Peyer's patch (tissue), 4 donors: ENCODE results near the gene TUBB8. TPM values are rescaled to one million over a fixed set of nuclear protein-coding genes. Genes with fewer than 3 reads are reported as not detected.

Experiments
- DNase-seq, 3 donors: peaks; one replicate each; pipeline ENCODE4 v3.0.0-alpha.2; 2017 to 2019
- H3K27ac ChIP-seq, 4 donors: fragments of 200-600 bp; sonication (generic); one replicate each; pipeline ENCODE4 v1.5.1; 2016 to 2019
- H3K27me3 ChIP-seq, 2 donors: fragments of 200-600 bp; sonication (generic); one replicate each; pipeline ENCODE4 v1.5.1; 2019
- H3K36me3 ChIP-seq, 3 donors: fragments of 200-600 bp; sonication (generic); one replicate each; pipeline ENCODE4 v1.5.1; 2016 to 2019
- H3K4me1 ChIP-seq, 4 donors: fragments of 200-600 bp; sonication (generic); one replicate each; pipeline ENCODE4 v1.5.1; 2016 to 2019
- H3K4me3 ChIP-seq, 4 donors: fragments of 200-600 bp; sonication (generic); 1 replicate in 3 of 4; 2 replicates in 1 of 4; pipeline ENCODE4 v1.5.1; 2016 to 2019; ENCODE audit warnings: mild to moderate bottlenecking in 1 of 4
- H3K9me3 ChIP-seq, 4 donors: fragments of 200-600 bp; sonication (generic); one replicate each; pipeline ENCODE4 v1.5.1; 2016 to 2019; ENCODE audit warnings: mild to moderate bottlenecking in 1 of 4
- POLR2A ChIP-seq, 2 donors: fragments of 450-650 bp; IDR thresholded peaks; one replicate each; pipeline ENCODE4 v1.5.1; 2017; ENCODE audit warnings: antibody characterized with exemption in 2 of 2, mild to moderate bottlenecking in 2 of 2, moderate library complexity in 2 of 2
- total RNA-seq, 4 donors: library from RNA; depleted of rRNA; stranded (reverse); fragments of >200 nt; gene quantifications; one replicate each; pipeline ENCODE4 v1.1.0, GENCODE V29; 2016
- TF ChIP-seq, protein P1 (sequence below), 6 experiments: fragments of 450-650 bp in 4 of 6; fragments of 200-600 bp in 2 of 6; sonication (generic) in 1 of 6; IDR thresholded peaks; one replicate each; pipeline ENCODE4 v1.5.1; 2017 to 2019; ENCODE audit warnings: antibody characterized with exemption in 6 of 6, mild to moderate bottlenecking in 3 of 6, moderate library complexity in 1 of 6

TUBB8 gene
- total RNA-seq, 4 donors from 2014 or later: not detected

DNA sequence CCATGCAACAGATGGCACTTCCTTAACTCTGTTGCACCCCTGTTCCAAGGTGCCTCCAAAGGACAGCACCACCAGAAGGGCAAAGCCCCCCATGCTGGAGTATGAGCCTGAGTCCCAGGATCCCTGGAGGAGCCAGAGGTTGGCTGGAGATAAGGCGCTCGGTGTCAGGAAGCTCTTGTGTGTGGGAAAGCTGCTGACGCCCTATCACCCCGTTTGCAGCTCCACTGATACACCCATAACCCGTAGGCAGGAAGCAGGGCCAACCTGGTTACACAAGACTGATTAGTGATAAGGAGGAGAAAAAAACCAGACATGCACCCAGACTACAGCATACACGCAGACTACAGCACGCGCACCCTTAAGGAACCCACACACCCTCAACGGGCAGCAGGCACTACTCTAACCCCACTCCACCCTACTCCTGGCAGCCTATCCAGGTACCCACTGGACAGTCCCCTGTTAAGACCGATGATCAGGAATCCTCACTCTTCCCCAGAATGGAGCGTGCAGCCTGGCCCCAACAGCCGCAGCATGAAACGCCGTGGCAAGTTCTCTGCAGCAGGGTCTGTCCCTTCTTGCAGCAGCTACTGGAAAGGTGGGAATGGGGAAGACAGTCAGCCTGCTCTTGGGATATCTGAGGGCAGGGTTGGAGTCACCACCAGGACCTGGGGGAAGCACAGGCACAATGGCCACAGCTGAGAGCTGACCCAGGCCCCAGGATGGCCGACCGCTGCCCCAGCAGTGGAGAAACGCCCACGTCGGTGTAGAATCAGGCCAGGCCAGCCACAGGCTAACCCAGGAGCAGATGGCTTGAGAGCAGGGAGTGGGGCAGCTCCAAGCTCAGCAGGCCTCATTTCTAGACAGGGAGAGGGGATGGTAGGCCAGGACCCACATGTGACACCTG lies 38.3 kb upstream of the TUBB8 start:
- no peak overlapping the region for H3K4me3 ChIP-seq
- no peaks in the 10 kb centered on the region for H3K4me1 ChIP-seq
- H3K27me3 ChIP-seq: no peaks in the 10 kb centered on the region
- no peak overlapping the region for H3K27ac ChIP-seq
- no peaks in the 10 kb centered on the region for H3K36me3 ChIP-seq
- DNase-seq: no peak
- no peak for TF ChIP-seq POLR2A (IDR thresholded peaks at IDR 0.05)
- TF ChIP-seq, protein P1, sequence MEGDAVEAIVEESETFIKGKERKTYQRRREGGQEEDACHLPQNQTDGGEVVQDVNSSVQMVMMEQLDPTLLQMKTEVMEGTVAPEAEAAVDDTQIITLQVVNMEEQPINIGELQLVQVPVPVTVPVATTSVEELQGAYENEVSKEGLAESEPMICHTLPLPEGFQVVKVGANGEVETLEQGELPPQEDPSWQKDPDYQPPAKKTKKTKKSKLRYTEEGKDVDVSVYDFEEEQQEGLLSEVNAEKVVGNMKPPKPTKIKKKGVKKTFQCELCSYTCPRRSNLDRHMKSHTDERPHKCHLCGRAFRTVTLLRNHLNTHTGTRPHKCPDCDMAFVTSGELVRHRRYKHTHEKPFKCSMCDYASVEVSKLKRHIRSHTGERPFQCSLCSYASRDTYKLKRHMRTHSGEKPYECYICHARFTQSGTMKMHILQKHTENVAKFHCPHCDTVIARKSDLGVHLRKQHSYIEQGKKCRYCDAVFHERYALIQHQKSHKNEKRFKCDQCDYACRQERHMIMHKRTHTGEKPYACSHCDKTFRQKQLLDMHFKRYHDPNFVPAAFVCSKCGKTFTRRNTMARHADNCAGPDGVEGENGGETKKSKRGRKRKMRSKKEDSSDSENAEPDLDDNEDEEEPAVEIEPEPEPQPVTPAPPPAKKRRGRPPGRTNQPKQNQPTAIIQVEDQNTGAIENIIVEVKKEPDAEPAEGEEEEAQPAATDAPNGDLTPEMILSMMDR (IDR thresholded peaks at IDR 0.05): no peak
- H3K9me3 ChIP-seq: no peaks in the 10 kb centered on the region

DNA sequence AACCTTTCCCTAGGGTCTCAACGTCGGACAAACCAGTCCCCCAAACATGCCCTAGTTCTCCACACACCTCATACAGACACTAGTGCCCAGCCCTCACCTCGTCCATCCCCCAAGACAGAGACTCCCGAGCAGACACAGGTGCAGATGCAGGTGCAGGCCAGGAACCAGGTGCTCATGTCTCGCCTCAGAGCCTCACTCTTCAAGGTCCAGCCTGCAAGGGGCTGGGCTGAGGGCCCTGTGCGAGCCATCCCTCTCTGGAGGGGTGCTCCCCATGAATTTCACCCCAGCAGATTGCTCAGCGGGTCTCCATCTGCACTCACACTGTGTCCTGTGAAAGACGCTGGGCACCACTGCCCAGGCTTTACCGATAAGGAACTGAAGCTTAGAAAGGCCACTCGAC lies 36.9 kb upstream of the TUBB8 start:
- no peak overlapping the region for H3K27ac ChIP-seq
- H3K9me3 ChIP-seq: no peaks in the 10 kb centered on the region
- no peak overlapping the region for H3K4me3 ChIP-seq
- no peaks in the 10 kb centered on the region for H3K36me3 ChIP-seq
- DNase-seq: no peak
- no peak for TF ChIP-seq POLR2A (IDR thresholded peaks at IDR 0.05)
- TF ChIP-seq, protein P1 (IDR thresholded peaks at IDR 0.05): no peak
- no peaks in the 10 kb centered on the region for H3K27me3 ChIP-seq
- no peaks in the 10 kb centered on the region for H3K4me1 ChIP-seq

DNA sequence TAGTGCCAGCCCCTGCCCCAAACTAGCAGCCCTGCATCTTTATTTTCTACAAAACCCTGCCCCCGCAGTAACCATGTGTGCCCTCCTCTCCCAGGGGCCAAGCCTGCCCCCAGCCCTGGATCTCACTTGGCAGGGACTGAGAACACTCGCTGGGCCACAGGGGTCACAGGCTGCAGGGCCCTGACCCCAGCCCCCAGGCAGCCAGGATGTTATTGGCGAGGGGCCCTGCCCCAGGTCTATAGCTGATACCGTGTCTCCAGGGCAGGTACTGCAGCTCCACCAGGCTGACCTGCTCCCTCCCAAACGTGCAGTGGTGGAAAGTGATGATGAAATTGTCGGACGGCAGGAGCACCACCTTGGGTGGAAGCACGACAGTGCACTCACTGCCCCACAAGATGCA lies 35.9 kb upstream of the TUBB8 start:
- TF ChIP-seq, protein P1 (IDR thresholded peaks at IDR 0.05): no peak
- no peak for TF ChIP-seq POLR2A (IDR thresholded peaks at IDR 0.05)
- no peaks in the 10 kb centered on the region for H3K4me1 ChIP-seq
- no peaks in the 10 kb centered on the region for H3K27me3 ChIP-seq
- DNase-seq: no peak
- H3K36me3 ChIP-seq: no peaks in the 10 kb centered on the region
- H3K9me3 ChIP-seq: no peaks in the 10 kb centered on the region
- H3K27ac ChIP-seq: no peak overlapping the region
- no peak overlapping the region for H3K4me3 ChIP-seq

- no peaks in the 10 kb centered on the region for H3K36me3 ChIP-seq
- no peak for DNase-seq
- no peaks in the 10 kb centered on the region for H3K9me3 ChIP-seq
- H3K4me1 ChIP-seq: no peaks in the 10 kb centered on the region
- no peaks in the 10 kb centered on the region for H3K27me3 ChIP-seq
- no peak overlapping the region for H3K27ac ChIP-seq
- no peak overlapping the region for H3K4me3 ChIP-seq
- TF ChIP-seq POLR2A (IDR thresholded peaks at IDR 0.05): no peak
- TF ChIP-seq, protein P1 (IDR thresholded peaks at IDR 0.05): no peak
Measured at GRCh38 chr10:83930-84530, 34.9 kb upstream of the TUBB8 start.

DNA sequence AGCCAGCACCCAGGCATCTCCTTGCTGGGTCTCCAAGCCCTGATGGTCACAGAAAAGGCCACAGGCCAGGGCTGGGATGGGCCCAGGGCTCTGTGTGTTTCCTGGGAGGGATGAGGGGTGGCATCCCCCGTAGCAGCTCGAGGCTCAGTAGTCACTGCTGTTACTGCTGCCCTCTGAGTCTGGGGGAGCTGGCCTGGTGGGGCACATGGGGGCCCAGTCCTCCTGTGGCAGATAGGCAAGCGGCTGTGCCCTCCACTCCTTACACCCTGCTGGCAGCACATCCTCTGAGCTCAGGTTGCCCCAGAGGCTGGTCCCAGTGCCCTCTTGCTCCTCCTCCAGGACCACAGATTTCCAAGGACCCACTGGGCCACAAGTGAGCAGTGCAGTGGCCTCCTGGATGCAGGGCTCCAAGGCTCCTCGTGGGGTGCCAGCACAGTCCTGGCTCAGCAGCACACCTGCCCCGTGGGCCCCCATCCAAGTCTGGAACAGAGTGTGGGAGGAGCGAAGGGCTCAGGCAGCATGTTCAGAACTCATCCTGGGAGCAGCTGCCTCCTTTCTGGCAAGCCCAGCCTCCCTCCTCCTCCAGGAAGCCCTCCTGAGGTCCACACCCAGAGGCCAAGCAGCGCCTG lies 31.5 kb upstream of the TUBB8 start:
- Histone ChIP-seq H3K27me3 (no peaks in the 10 kb centered on the region), H3K4me3 (no peak overlapping the region), H3K27ac (no peak overlapping the region), H3K9me3 (no peaks in the 10 kb centered on the region), H3K4me1 (no peaks in the 10 kb centered on the region), H3K36me3 (no peaks in the 10 kb centered on the region)
- no peak for TF ChIP-seq POLR2A (IDR thresholded peaks at IDR 0.05)
- TF ChIP-seq, protein P1 (IDR thresholded peaks at IDR 0.05): no peak
- no peak for DNase-seq
